ENCODE data around the gene CORO2A.

CORO2A gene

DNA sequence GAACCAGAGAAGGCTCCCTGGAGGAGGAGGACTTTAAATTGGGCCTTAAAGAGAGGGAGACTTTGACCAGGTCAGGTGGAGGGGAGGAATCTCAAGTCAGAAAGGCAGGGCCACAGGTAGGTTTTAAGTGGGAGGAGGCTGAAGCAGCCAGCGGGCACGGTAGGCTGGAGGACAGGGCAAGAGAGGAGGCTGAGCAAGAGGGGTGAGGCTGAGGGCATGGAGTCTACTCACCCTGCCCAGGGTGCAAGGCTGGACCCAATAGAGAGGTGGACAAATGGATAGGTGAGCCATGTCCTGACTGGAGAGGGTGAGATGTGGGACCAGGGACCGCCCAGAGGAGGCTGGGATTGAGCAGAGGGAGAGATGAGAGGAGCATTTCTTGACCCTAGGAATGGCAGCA is 47.8 kb downstream of the CORO2A start:
- no peak for DNase-seq (ENCODE audit: low spot score)
- TF ChIP-seq, protein P1, sequence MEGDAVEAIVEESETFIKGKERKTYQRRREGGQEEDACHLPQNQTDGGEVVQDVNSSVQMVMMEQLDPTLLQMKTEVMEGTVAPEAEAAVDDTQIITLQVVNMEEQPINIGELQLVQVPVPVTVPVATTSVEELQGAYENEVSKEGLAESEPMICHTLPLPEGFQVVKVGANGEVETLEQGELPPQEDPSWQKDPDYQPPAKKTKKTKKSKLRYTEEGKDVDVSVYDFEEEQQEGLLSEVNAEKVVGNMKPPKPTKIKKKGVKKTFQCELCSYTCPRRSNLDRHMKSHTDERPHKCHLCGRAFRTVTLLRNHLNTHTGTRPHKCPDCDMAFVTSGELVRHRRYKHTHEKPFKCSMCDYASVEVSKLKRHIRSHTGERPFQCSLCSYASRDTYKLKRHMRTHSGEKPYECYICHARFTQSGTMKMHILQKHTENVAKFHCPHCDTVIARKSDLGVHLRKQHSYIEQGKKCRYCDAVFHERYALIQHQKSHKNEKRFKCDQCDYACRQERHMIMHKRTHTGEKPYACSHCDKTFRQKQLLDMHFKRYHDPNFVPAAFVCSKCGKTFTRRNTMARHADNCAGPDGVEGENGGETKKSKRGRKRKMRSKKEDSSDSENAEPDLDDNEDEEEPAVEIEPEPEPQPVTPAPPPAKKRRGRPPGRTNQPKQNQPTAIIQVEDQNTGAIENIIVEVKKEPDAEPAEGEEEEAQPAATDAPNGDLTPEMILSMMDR (IDR thresholded peaks at IDR 0.05; ENCODE audit: borderline replicate concordance, control extremely low read depth, extremely low read depth, insufficient read depth, missing control alignments) = no peak
- in situ Hi-C loops (cut with MboI; ENCODE audit: low sequenced_read_pairs, unreplicated experiment) = no loop called here

DNA sequence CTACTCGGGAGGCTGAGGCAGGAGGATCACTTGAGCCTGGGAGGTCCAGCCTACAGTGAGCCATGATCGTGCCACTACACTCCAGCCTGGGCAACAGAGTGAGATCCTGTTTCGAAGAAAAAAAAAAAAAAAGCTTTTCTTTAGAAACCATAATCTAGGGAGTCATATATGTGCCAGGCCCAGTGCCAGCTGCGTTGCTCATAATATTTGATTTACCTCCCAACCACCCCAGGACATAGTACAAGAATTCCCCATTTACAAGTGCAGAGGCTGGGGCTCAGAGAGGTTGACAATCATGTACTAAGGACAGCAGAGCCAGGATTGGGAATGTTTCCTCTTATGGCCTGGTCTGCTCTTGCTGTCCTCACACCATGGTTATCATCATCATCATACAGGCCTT is 48.4 kb downstream of the CORO2A start:
- no peak for DNase-seq (ENCODE audit: low spot score)
- in situ Hi-C loops (cut with MboI; ENCODE audit: low sequenced_read_pairs, unreplicated experiment) = no loop called here
- TF ChIP-seq, protein P1 (IDR thresholded peaks at IDR 0.05; ENCODE audit: borderline replicate concordance, control extremely low read depth, extremely low read depth, insufficient read depth, missing control alignments) = no peak

DNA sequence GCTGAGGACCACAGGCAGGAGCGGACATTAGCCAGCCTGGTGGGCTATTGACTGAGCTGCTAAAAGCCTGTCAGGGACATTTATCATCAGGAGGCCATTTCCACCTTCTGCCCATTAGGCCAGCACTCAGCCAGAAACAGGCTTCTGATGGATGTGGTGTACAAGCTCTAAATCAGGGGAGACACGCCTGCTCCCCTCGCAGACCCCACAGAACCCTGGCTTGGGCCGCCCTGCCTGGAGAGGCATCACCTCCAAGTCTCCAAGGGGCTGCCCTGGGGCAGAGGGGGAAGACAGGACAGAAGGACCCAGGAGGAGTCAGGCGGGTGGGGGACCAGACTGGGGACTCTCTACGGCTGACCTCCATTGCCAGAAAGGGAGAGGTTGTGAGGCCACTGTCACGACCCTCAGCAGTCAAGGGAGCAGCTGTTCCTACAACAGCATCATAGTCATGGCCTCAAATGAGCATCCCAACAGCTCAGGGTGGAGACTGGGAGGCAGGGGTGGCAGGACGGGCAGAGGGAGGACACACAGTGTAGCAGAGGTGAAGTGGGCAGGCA is 49.4 kb downstream of the CORO2A start:
- in situ Hi-C loops (cut with MboI; ENCODE audit: low sequenced_read_pairs, unreplicated experiment) = no loop called here
- no peak for DNase-seq (ENCODE audit: low spot score)
- TF ChIP-seq, protein P1 (IDR thresholded peaks at IDR 0.05; ENCODE audit: borderline replicate concordance, control extremely low read depth, extremely low read depth, insufficient read depth, missing control alignments) = no peak

DNA sequence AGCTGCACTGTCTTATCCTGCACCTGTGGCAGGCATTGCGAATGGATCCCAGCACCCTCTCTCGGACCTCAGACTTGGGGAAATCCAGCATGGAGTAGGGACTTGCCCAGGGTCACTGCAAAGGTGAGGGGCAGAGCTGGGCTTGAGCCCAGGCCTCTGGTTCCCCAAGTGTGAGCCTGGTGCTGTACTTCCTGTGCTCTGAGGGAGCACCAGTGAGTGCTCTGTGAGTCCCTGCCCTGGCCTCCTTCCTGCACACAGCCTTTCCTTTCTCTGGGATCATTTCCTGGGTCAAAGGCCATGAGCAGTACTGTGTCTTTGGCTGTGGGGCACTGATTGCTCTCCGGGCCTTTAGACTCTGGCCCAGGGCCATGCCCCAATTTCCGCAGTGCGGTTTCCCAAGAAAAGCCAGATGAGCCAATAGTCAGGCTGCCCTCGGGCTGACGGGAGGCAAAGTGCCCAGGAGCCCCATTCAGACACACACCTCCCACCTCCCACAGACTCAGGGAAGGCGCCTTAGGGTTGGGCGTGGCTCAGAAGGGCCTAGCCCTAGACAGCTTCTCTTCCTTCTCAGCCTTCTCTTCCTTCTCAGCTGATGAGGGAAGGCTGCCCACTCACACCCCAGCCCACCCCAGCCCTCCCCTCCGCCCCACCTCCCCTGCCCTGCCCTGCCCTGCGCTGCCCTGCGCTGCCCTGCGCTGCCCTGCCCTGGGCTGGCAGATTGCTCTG is 50.1 kb downstream of the CORO2A start:
- DNase-seq (ENCODE audit: low spot score) = no peak
- in situ Hi-C loops (cut with MboI; ENCODE audit: low sequenced_read_pairs, unreplicated experiment) = no loop called here
- TF ChIP-seq, protein P1 (IDR thresholded peaks at IDR 0.05; ENCODE audit: borderline replicate concordance, control extremely low read depth, extremely low read depth, insufficient read depth, missing control alignments) = no peak

DNA sequence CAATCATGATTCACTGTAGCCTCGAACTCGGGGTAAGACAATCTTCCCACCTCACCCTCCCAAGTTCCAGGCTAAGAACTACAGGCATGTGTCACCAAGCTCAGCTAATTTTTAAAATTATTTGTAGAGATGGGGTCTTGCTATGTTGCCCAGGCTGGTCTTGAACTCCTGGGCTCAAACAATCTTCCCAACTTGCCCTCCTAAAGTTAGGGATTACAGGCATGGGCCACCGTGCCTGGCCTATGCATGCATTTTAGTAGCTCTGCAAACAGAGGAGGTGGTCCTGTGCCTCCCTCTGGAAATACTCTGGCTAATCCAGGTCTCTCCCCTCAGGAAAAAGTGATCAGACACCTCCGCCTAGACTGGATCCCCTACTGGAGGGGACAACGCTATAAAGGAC is 51.9 kb downstream of the CORO2A start:
- TF ChIP-seq, protein P1 (IDR thresholded peaks at IDR 0.05; ENCODE audit: borderline replicate concordance, control extremely low read depth, extremely low read depth, insufficient read depth, missing control alignments) = no peak
- in situ Hi-C loops (cut with MboI; ENCODE audit: low sequenced_read_pairs, unreplicated experiment) = no loop called here

DNA sequence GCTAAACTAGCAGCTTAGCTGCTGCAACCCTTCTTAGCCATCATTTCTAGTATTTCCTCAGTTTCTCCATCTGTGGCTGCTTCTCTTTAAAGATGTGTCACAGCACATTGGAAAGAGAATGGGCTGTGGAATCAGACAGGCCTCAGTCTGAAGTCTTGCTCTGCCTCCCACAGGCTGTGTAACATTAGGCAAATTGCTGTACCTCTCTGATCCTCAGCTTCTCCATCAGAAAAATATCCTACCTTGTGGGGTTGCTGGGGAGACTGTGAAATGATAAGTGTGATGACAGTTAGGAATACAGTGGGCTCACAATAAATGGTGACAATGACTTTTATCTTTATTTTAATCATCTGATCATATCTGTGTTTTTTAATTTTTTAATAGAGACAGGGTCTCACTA is 55.9 kb downstream of the CORO2A start:
- TF ChIP-seq, protein P1 (IDR thresholded peaks at IDR 0.05; ENCODE audit: borderline replicate concordance, control extremely low read depth, extremely low read depth, insufficient read depth, missing control alignments) = no peak
- in situ Hi-C loops (cut with MboI; ENCODE audit: low sequenced_read_pairs, unreplicated experiment) = no loop called here
- DNase-seq (ENCODE audit: low spot score) = no peak

More for the DNA sequence above, 51.9 kb downstream of the CORO2A start:
- DNase-seq (ENCODE audit: low spot score) = no peak

Measured in GM13976 (cell line).